CD4-positive, alpha-beta T cell (primary cell): ENCODE data around the gene RCOR2. TPM values are rescaled to one million over a fixed set of nuclear protein-coding genes. Genes with fewer than 3 reads are reported as not detected.

ENCODE experiments used
- ATAC-seq: fragments of 200-7000 bp; cut with Tn5 transposase; one replicate; pipeline ENCODE4 v1.10.0; 2022; ENCODE audit warnings: mild to moderate bottlenecking; ENCODE audit not compliant: poor library complexity
- CTCF ChIA-PET: fragments of 350-600 bp; sonication (Branson Sonifier 250); formaldehyde crosslinking; loops from one replicate; lab custom pipeline; 2021; ENCODE audit warnings: antibody characterized with exemption, inconsistent platforms; lab: Charles Lee
- POLR2A ChIA-PET: fragments of 350-600 bp; sonication (Branson Sonifier 250); formaldehyde crosslinking; loops from one replicate; lab custom pipeline; 2021; ENCODE audit warnings: antibody characterized with exemption, inconsistent platforms; lab: Charles Lee
- DNase-seq, 14 experiments: peaks; one replicate each; pipeline ENCODE4 v3.0.0-alpha.2; 2013 to 2020; ENCODE audit warnings: mixed read lengths in 2 of 14
- H3K27ac ChIP-seq, 2 donors: one replicate each; pipeline versions ENCODE4 v1.5.1 to v1.7.0; 2013; ENCODE audit warnings: low read length in 2 of 2, low read depth in 1 of 2, mild to moderate bottlenecking in 1 of 2
- H3K27me3 ChIP-seq, 2 experiments: 1 replicate in 1 of 2; 2 replicates in 1 of 2; pipeline versions ENCODE4 v1.6.1 to v1.7.0; 2013; ENCODE audit warnings: low read length in 2 of 2, control low read depth in 1 of 2, mild to moderate bottlenecking in 1 of 2, moderate library complexity in 1 of 2; ENCODE audit not compliant: insufficient read depth in 2 of 2, control insufficient read depth in 1 of 2
- H3K36me3 ChIP-seq: one replicate; pipeline ENCODE4 v1.6.1; 2013; ENCODE audit warnings: low read length, control low read depth; ENCODE audit not compliant: insufficient read depth
- H3K4me1 ChIP-seq: one replicate; pipeline ENCODE4 v1.6.1; 2013; ENCODE audit warnings: low read length, control low read depth; ENCODE audit not compliant: insufficient read depth
- H3K4me3 ChIP-seq: one replicate; pipeline ENCODE4 v1.5.1; 2013; ENCODE audit warnings: mild to moderate bottlenecking, low read length, moderate library complexity
- H3K9me3 ChIP-seq, 2 experiments: 1 replicate in 1 of 2; 2 replicates in 1 of 2; pipeline versions ENCODE4 v1.6.1 to v1.7.0; 2013; ENCODE audit warnings: low read length in 2 of 2, mild to moderate bottlenecking in 2 of 2, control low read depth in 1 of 2, moderate library complexity in 1 of 2; ENCODE audit not compliant: control insufficient read depth in 1 of 2, insufficient read depth in 1 of 2
- H3K27ac Mint-ChIP-seq: one replicate; pipeline ENCODE4 v1.8.0; 2020; ENCODE audit warnings: mixed read lengths
- H3K27me3 Mint-ChIP-seq: one replicate; pipeline ENCODE4 v1.8.0; 2021; ENCODE audit warnings: mixed read lengths
- H3K36me3 Mint-ChIP-seq: one replicate; pipeline ENCODE4 v1.8.0; 2021; ENCODE audit warnings: low read depth, mixed read lengths
- H3K4me1 Mint-ChIP-seq: one replicate; pipeline ENCODE4 v1.8.0; 2021; ENCODE audit warnings: low read depth, mixed read lengths
- H3K4me3 Mint-ChIP-seq: one replicate; pipeline ENCODE4 v1.8.0; 2020; ENCODE audit warnings: mild to moderate bottlenecking, mixed read lengths
- H3K9me3 Mint-ChIP-seq: one replicate; pipeline ENCODE4 v1.8.0; 2020; ENCODE audit warnings: mixed read lengths
- CTCF ChIP-seq: fragments of 200-600 bp; IDR thresholded peaks from one replicate; pipeline ENCODE4 v1.8.0; 2022; ENCODE audit warnings: antibody characterized with exemption, mild to moderate bottlenecking
- intact Hi-C, 2 experiments: fragments of 100-400 bp; cut with DNase I in 1 of 2; cut with micrococcal nuclease in 1 of 2; formaldehyde crosslinking; loops; one replicate each; pipeline versions ENCODE4 v1.15.1 to v1.9.0; 2023 to 2025; cut with DNase I, micrococcal nuclease
- total RNA-seq, 174 experiments: library from RNA in 2 of 174; stranded (reverse) in 2 of 174; gene quantifications; one replicate each; pipeline ENCODE4 v1.2.3 and lab custom pipeline; 2021 to 2026

Gene RCOR2
- total RNA-seq, 2 experiments from 2014 or later, result not detected

GRCh38 chr11:63892228-63892627 is 24.7 kb downstream of the RCOR2 start:
- H3K27me3 Mint-ChIP-seq, result no peaks in the 10 kb centered on the region

GRCh38 chr11:63890368-63890767 is 26.6 kb downstream of the RCOR2 start:
- H3K4me3 ChIP-seq, result no peak overlapping the region
- ChIA-PET CTCF (no interaction called here), POLR2A (interaction anchor here (2.8 kb wide), 1 partner anchor 27 kb away, joined by 7 read pairs; the partner anchor contains the start of gene RCOR2)
- Mint-ChIP-seq H3K27ac (peak overlapping the region; percentile 78), H3K4me3 (peak overlapping the region; percentile 96), H3K4me1 (peaks cover 75% of the 10 kb centered on the region), H3K27me3 (no peaks in the 10 kb centered on the region), H3K9me3 (no peaks in the 10 kb centered on the region), H3K36me3 (peaks cover 41% of the 10 kb centered on the region)
- peaks cover 18% of the 10 kb centered on the region for H3K36me3 ChIP-seq
- intact Hi-C loops, result no loop called here
- DNase-seq (no peak), ATAC-seq (no peak)
- H3K4me1 ChIP-seq, result peaks cover 74% of the 10 kb centered on the region
- TF ChIP-seq CTCF, result no peak
- peak overlapping the region in 1 of 2 donors; percentile 16 for H3K27ac ChIP-seq
- no peaks in the 10 kb centered on the region for H3K9me3 ChIP-seq
- no peaks in the 10 kb centered on the region for H3K27me3 ChIP-seq

More at GRCh38 chr11:63892228-63892627, 24.7 kb downstream of the RCOR2 start:
- POLR2A ChIA-PET, result interaction anchor here (0.9 to 2.2 kb wide), 4 partner anchors 39 to 55 kb away, joined by 3 to 10 read pairs (median 4); partner anchors contain the start of gene MARK2
- H3K9me3 ChIP-seq, result no peaks in the 10 kb centered on the region
- DNase-seq (no peak), ATAC-seq (no peak)
- no peak for TF ChIP-seq CTCF
- intact Hi-C loops, result no loop called here
- CTCF ChIA-PET, result interaction anchor here (0.8 to 2.1 kb wide), 4 partner anchors 26 to 62 kb away, joined by 3 to 11 read pairs (median 4); partner anchors contain the start of gene MARK2
- H3K27ac ChIP-seq, result no peak overlapping the region
- H3K27ac Mint-ChIP-seq, result peak overlapping the region; percentile 78
- no peaks in the 10 kb centered on the region for H3K9me3 Mint-ChIP-seq
- peaks cover 84% of the 10 kb centered on the region for H3K4me1 Mint-ChIP-seq
- peak overlapping the region; percentile 42 for H3K4me3 Mint-ChIP-seq
- H3K4me3 ChIP-seq, result no peak overlapping the region
- H3K36me3 Mint-ChIP-seq, result peaks cover 59% of the 10 kb centered on the region
- no peaks in the 10 kb centered on the region for H3K27me3 ChIP-seq
- peaks cover 71% of the 10 kb centered on the region for H3K4me1 ChIP-seq
- peaks cover 33% of the 10 kb centered on the region for H3K36me3 ChIP-seq

- Histone ChIP-seq H3K9me3 (no peaks in the 10 kb centered on the region), H3K36me3 (peaks cover 14% of the 10 kb centered on the region), H3K27ac (peak overlapping the region in 1 of 2 donors; percentile 73), H3K4me3 (peak overlapping the region; percentile 81), H3K27me3 (no peaks in the 10 kb centered on the region), H3K4me1 (peaks cover 80% of the 10 kb centered on the region)
- DNase-seq (no peak), ATAC-seq (no peak)
- peak overlapping the region; percentile 96 for H3K4me3 Mint-ChIP-seq
- peaks cover 77% of the 10 kb centered on the region for H3K4me1 Mint-ChIP-seq
- H3K27me3 Mint-ChIP-seq, result no peaks in the 10 kb centered on the region
- H3K36me3 Mint-ChIP-seq, result peaks cover 37% of the 10 kb centered on the region
- intact Hi-C loops, result loop anchor here in 1 of 2 experiments (2.0 kb wide), 1 partner anchor 49 kb away; no protein-coding TSS in a partner anchor
- POLR2A ChIA-PET, result interaction anchor here (0.9 to 3.0 kb wide), 5 partner anchors 16 to 51 kb away, joined by 3 to 21 read pairs (median 5); partner anchors contain the start of genes MARK2 and RCOR2
- H3K27ac Mint-ChIP-seq, result peak overlapping the region; percentile 78
- CTCF ChIA-PET, result interaction anchor here (1.7 kb wide), 1 partner anchor 56 kb away, joined by 4 read pairs; no protein-coding TSS in a partner anchor
- no peaks in the 10 kb centered on the region for H3K9me3 Mint-ChIP-seq
- TF ChIP-seq CTCF, result no peak
Observed at GRCh38 chr11:63889344-63889743, 27.6 kb downstream of the RCOR2 start.
